Activated T-cell treated with anti-CD3 and anti-CD28 coated beads, Interleukin-2, amount 50 U/mL, for 4 hours (primary cell): ENCODE measurements around the gene CTTNBP2. TPM values are rescaled to one million over a fixed set of nuclear protein-coding genes. Genes with fewer than 3 reads are reported as not detected.

Source experiments
- ATAC-seq, 2 donors: fragments of 200-7000 bp; cut with Tn5 transposase; one replicate each; pipeline ENCODE4 v1.10.0; 2021
- DNase-seq: peaks from one replicate; pipeline ENCODE4 v3.0.0-alpha.2; 2020
- H3K27me3 Mint-ChIP-seq: one replicate; pipeline ENCODE4 v1.8.0; 2021; ENCODE audit warnings: low read depth, mixed read lengths
- H3K36me3 Mint-ChIP-seq: one replicate; pipeline ENCODE4 v1.8.0; 2022; ENCODE audit warnings: mixed read lengths; ENCODE audit not compliant: insufficient read depth
- H3K4me1 Mint-ChIP-seq: one replicate; pipeline ENCODE4 v1.8.0; 2021; ENCODE audit warnings: low read depth, mixed read lengths
- H3K4me3 Mint-ChIP-seq: one replicate; pipeline ENCODE4 v1.8.0; 2021; ENCODE audit warnings: mild to moderate bottlenecking, moderate library complexity, mixed read lengths
- H3K9me3 Mint-ChIP-seq: one replicate; pipeline ENCODE4 v1.8.0; 2021; ENCODE audit warnings: mixed read lengths
- total RNA-seq, 3 donors: library from RNA; stranded (reverse); gene quantifications; one replicate each; pipeline ENCODE4 v1.2.1, GENCODE V29; 2021

Gene CTTNBP2
- total RNA-seq, 3 donors from 2014 or later, result 0.05 to 0.08 TPM; not detected in 1

- H3K9me3 Mint-ChIP-seq, result no peaks in the 10 kb centered on the region
- DNase-seq (no peak), ATAC-seq (no peak)
- no peak overlapping the region for H3K4me3 Mint-ChIP-seq
- peaks cover 3% of the 10 kb centered on the region for H3K27me3 Mint-ChIP-seq
- no peaks in the 10 kb centered on the region for H3K4me1 Mint-ChIP-seq
- H3K36me3 Mint-ChIP-seq, result no peaks in the 10 kb centered on the region
Observed at GRCh38 chr7:117857718-117858117, 15.5 kb downstream of the CTTNBP2 start.

DNA sequence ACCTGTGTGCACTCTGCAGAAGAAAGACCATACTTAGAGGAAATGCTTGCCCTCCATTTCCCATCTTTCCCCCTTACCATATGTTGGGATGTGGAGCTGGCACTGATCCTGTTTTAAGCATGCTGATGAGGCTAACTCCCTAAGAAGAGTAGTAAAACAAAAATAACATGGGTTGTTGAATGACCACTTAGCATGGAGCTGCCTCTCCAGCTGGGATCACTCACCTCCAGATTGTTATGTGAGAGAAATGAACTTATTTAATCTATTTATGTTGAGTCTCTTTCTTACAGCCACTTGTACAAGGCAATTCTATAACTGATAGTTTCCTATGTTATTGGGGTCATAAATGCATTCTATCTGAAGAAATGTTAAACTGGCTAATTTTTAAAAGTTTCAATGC, 17.0 kb downstream of the CTTNBP2 start:
- H3K9me3 Mint-ChIP-seq, result no peaks in the 10 kb centered on the region
- ATAC-seq (no peak), DNase-seq (no peak)
- no peaks in the 10 kb centered on the region for H3K27me3 Mint-ChIP-seq
- no peaks in the 10 kb centered on the region for H3K4me1 Mint-ChIP-seq
- H3K4me3 Mint-ChIP-seq, result no peak overlapping the region
- no peaks in the 10 kb centered on the region for H3K36me3 Mint-ChIP-seq

DNA sequence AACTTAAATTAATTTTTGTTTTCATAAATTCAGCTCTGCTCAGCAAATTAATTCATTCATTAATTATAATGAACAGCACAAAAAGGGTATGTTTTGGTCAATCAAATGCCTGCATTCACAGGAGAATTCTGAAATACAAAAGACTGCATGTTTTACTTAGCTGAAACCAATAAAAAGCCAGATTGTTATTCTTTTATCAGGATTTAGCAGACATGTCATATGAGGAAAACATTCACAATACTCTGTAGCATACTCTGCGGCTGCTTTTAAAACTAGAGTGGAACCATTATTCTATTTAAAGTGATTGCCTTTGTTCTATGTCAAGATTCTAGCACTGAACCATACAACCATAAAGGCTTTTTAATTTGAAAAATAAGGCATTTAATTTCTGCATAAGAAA, 19.1 kb downstream of the CTTNBP2 start:
- ATAC-seq (no peak), DNase-seq (no peak)
- H3K36me3 Mint-ChIP-seq, result no peaks in the 10 kb centered on the region
- H3K9me3 Mint-ChIP-seq, result no peaks in the 10 kb centered on the region
- no peaks in the 10 kb centered on the region for H3K4me1 Mint-ChIP-seq
- no peaks in the 10 kb centered on the region for H3K27me3 Mint-ChIP-seq
- H3K4me3 Mint-ChIP-seq, result no peak overlapping the region

GRCh38 chr7:117848941-117849340, 24.3 kb downstream of the CTTNBP2 start:
- Mint-ChIP-seq H3K4me3 (no peak overlapping the region), H3K36me3 (no peaks in the 10 kb centered on the region), H3K4me1 (no peaks in the 10 kb centered on the region), H3K27me3 (no peaks in the 10 kb centered on the region), H3K9me3 (no peaks in the 10 kb centered on the region)
- ATAC-seq (no peak), DNase-seq (no peak)

DNA sequence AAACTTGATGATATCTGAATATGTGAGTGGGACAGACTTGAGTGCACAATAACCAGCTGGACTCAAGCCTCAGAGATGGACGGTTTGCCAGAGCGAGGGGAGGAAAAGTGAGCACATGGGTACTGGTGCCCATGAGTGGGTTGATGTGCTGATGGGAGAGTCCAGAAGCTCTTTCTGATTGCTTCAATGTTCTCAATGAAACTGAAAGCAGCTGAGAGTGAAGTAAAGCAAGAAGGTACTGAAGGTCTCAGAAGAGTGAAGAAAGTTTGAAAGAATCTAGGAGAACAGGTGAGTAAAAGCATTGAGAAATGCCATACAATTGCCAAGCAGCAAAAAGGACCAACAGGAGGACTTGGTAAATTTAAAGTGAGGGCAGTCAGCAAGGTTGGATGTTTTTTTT, 28.6 kb downstream of the CTTNBP2 start:
- no peak for DNase-seq
- no peak for ATAC-seq
- Mint-ChIP-seq H3K9me3 (peaks cover 10% of the 10 kb centered on the region), H3K4me1 (no peaks in the 10 kb centered on the region), H3K36me3 (no peaks in the 10 kb centered on the region), H3K27me3 (no peaks in the 10 kb centered on the region), H3K4me3 (no peak overlapping the region)

DNA sequence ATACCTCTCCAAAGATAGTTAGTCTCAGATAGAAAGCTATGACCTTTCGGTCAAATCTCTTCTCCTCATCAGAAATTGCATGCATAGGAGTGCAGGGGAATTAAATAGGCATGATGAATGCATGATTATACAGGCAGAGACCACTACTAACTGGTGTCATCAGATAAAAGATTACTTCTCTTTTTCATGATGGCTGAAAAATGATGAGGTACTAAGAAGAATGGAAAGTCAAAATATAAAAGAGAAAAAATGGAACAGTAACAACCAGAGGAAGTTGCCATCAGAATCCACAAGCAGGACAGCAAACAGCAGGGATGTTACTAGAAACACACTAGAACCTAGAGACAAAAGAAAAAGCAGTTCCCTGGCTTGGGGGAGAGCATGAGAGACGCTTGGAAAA, 31.6 kb downstream of the CTTNBP2 start:
- H3K9me3 Mint-ChIP-seq, result peaks cover 10% of the 10 kb centered on the region
- no peaks in the 10 kb centered on the region for H3K36me3 Mint-ChIP-seq
- ATAC-seq (no peak), DNase-seq (no peak)
- H3K27me3 Mint-ChIP-seq, result no peaks in the 10 kb centered on the region
- no peaks in the 10 kb centered on the region for H3K4me1 Mint-ChIP-seq
- no peak overlapping the region for H3K4me3 Mint-ChIP-seq

GRCh38 chr7:117841011-117841410, 32.2 kb downstream of the CTTNBP2 start:
- no peak overlapping the region for H3K4me3 Mint-ChIP-seq
- H3K36me3 Mint-ChIP-seq, result no peaks in the 10 kb centered on the region
- H3K9me3 Mint-ChIP-seq, result peaks cover 10% of the 10 kb centered on the region
- DNase-seq, result no peak
- no peaks in the 10 kb centered on the region for H3K27me3 Mint-ChIP-seq
- no peak for ATAC-seq
- H3K4me1 Mint-ChIP-seq, result no peaks in the 10 kb centered on the region

- ATAC-seq (no peak), DNase-seq (no peak)
- Mint-ChIP-seq H3K4me1 (no peaks in the 10 kb centered on the region), H3K4me3 (no peak overlapping the region), H3K9me3 (peaks cover 10% of the 10 kb centered on the region), H3K36me3 (no peaks in the 10 kb centered on the region), H3K27me3 (no peaks in the 10 kb centered on the region)
Observed at GRCh38 chr7:117839507-117839906, 33.7 kb downstream of the CTTNBP2 start.

DNA sequence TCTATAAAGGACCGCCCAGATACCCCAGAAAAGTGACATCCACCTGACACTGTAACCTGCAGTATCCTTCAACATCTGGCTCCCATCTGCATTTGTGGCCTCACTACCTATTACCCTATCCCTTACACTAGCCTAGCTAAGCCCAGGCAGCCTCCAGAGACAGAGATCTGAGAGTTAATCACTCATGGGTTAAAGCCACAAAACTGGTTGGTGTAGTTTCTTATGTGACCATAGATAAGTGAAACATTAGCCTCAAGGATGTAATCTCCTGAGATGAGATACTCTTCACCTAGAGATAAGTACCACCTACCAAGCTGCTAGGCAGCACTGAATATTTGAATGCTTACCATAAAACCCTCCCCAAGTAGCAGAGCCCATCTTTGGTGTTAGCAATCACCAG, 35.4 kb downstream of the CTTNBP2 start:
- ATAC-seq, result no peak
- H3K4me1 Mint-ChIP-seq, result no peaks in the 10 kb centered on the region
- H3K4me3 Mint-ChIP-seq, result no peak overlapping the region
- DNase-seq, result no peak
- no peaks in the 10 kb centered on the region for H3K36me3 Mint-ChIP-seq
- H3K27me3 Mint-ChIP-seq, result no peaks in the 10 kb centered on the region
- H3K9me3 Mint-ChIP-seq, result peaks cover 6% of the 10 kb centered on the region

- Mint-ChIP-seq H3K4me1 (no peaks in the 10 kb centered on the region), H3K9me3 (no peaks in the 10 kb centered on the region), H3K36me3 (no peaks in the 10 kb centered on the region), H3K27me3 (no peaks in the 10 kb centered on the region), H3K4me3 (no peak overlapping the region)
- ATAC-seq, result no peak
- no peak for DNase-seq
Observed at GRCh38 chr7:117835016-117835664, 38.1 kb downstream of the CTTNBP2 start.

GRCh38 chr7:117830422-117830954, 42.8 kb downstream of the CTTNBP2 start:
- no peak overlapping the region for H3K4me3 Mint-ChIP-seq
- H3K36me3 Mint-ChIP-seq, result no peaks in the 10 kb centered on the region
- no peaks in the 10 kb centered on the region for H3K9me3 Mint-ChIP-seq
- no peaks in the 10 kb centered on the region for H3K4me1 Mint-ChIP-seq
- H3K27me3 Mint-ChIP-seq, result no peaks in the 10 kb centered on the region
- no peak for ATAC-seq
- no peak for DNase-seq

DNA sequence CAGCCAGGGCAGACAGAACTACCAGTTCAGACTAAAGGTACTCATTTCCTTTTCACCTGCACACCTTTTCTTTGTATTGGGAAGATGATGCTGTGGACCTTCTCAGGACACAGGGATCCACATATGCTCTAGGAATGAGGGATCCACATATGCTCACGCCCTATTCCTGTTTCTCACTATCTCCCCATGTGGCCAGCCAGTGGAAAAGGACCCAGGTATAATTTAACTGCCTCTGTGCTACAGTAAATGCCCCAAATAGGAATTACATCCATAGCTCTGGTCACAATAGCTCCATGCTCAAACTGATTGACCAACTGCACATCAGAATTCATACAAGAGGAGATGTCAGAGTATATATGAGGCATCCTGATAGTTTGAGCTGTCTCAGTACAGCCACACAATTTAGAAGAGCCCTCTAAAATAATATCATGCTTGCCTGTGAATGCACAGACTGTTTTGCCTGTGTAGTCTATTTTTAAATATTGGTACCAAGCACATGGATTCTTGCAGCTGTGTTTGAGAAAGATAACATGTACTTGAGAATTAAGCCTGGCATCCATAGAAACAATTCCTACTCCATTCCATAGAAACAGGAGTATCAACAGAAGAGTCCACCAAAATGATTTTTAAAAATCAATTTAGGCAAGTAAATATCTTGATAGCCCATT, 43.7 kb downstream of the CTTNBP2 start:
- Mint-ChIP-seq H3K4me1 (no peaks in the 10 kb centered on the region), H3K4me3 (no peak overlapping the region), H3K36me3 (no peaks in the 10 kb centered on the region), H3K27me3 (no peaks in the 10 kb centered on the region), H3K9me3 (no peaks in the 10 kb centered on the region)
- ATAC-seq, result no peak
- DNase-seq, result no peak

DNA sequence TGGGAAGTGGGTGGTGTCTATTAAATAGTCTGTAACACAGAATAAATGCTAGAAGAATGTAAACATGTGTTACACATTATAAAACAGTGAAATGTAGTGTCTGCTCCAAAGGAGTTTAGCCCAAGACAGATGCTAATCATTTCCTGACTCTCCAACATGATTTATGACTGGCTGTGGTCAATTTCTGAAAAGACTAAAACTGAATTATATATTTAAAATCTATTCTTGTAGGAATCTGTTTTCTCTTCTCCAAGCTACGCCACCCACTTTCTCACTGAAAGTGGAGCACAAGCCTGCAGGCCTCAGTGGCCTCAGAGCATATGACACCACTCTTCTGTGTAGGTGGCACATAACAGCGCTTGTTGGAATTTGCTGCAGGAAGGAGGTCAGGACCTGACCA, 44.4 kb downstream of the CTTNBP2 start:
- Mint-ChIP-seq H3K4me3 (no peak overlapping the region), H3K9me3 (no peaks in the 10 kb centered on the region), H3K27me3 (no peaks in the 10 kb centered on the region), H3K36me3 (no peaks in the 10 kb centered on the region), H3K4me1 (no peaks in the 10 kb centered on the region)
- ATAC-seq, result no peak
- no peak for DNase-seq

DNA sequence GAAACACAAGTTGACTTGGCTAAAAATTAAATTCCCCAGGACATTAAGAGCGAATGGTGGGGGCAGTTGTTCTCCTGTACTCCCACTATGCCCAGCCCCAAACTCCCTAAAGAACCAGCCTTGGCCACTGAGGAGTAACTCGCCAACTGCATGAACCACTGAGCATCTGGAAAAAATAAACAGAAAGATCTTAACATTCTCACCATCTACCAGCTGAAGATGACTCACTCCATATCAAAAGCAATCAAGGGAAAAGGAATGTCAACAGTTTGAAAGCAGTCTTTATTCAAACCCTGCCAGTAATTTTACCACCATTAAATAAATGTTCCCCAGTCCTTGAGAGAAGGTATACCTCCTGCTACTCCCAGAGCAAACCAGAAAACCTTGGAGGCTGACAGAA, 45.4 kb downstream of the CTTNBP2 start:
- Mint-ChIP-seq H3K36me3 (no peaks in the 10 kb centered on the region), H3K9me3 (no peaks in the 10 kb centered on the region), H3K27me3 (no peaks in the 10 kb centered on the region), H3K4me1 (no peaks in the 10 kb centered on the region), H3K4me3 (no peak overlapping the region)
- DNase-seq (no peak), ATAC-seq (no peak)

DNA sequence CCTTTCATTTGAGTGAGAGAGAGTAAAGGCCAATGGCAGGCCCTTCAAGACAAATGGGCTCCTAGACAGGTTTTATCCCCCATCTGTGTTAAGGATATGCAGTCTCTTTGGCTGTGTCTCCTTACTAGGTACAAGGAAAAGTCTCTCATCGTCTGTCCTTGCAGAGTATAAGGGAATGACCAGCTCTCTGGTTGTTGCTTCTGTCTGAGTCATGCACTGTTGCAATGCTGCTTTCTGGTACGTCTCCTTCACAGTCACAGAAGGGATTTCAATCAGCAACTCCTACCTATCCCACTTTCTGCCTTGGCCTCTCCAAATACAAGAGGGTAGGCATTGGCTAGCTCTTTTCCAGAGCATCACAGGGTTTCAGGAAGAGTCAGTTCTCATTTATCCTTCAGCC, 48.1 kb downstream of the CTTNBP2 start:
- Mint-ChIP-seq H3K27me3 (no peaks in the 10 kb centered on the region), H3K36me3 (no peaks in the 10 kb centered on the region), H3K9me3 (no peaks in the 10 kb centered on the region), H3K4me3 (no peak overlapping the region), H3K4me1 (no peaks in the 10 kb centered on the region)
- DNase-seq (no peak), ATAC-seq (no peak)
